CD4-positive, alpha-beta memory T cell (primary cell): ENCODE results near the gene NCKIPSD. TPM values are rescaled to one million over a fixed set of nuclear protein-coding genes. Genes with fewer than 3 reads are reported as not detected.

Experiments used
- CTCF ChIA-PET: fragments of 350-600 bp; sonication (Branson Sonifier 250); formaldehyde crosslinking; loops from one replicate; lab custom pipeline; 2021; ENCODE audit warnings: inconsistent platforms; ENCODE audit not compliant: partially characterized antibody; lab: Charles Lee
- POLR2A ChIA-PET: fragments of 350-600 bp; sonication (Branson Sonifier 250); formaldehyde crosslinking; loops from one replicate; lab custom pipeline; 2021; ENCODE audit not compliant: partially characterized antibody; lab: Charles Lee
- DNase-seq, 5 donors: peaks; one replicate each; pipeline versions ENCODE4 v3.0.0 to v3.0.0-alpha.2; 2020 to 2022; ENCODE audit warnings: mixed read lengths in 1 of 5
- H3K27ac ChIP-seq: one replicate; pipeline ENCODE4 v1.7.0; 2013; ENCODE audit warnings: low read depth, low read length
- H3K27me3 ChIP-seq: 2 replicates; pipeline ENCODE4 v1.7.0; 2013; ENCODE audit warnings: mild to moderate bottlenecking, low read length, moderate library complexity; ENCODE audit not compliant: insufficient read depth
- H3K36me3 ChIP-seq: 2 replicates; pipeline ENCODE4 v1.7.0; 2013; ENCODE audit warnings: mild to moderate bottlenecking, low read length, moderate library complexity; ENCODE audit not compliant: insufficient read depth
- H3K4me1 ChIP-seq: 2 replicates; pipeline ENCODE4 v1.7.0; 2013; ENCODE audit warnings: mild to moderate bottlenecking, low read length, moderate library complexity; ENCODE audit not compliant: insufficient read depth
- H3K4me3 ChIP-seq, 2 donors: one replicate each; pipeline ENCODE4 v1.7.0; 2013; ENCODE audit warnings: low read length in 2 of 2, mild to moderate bottlenecking in 1 of 2
- H3K9me3 ChIP-seq, 2 donors: one replicate each; pipeline ENCODE4 v1.7.0; 2013; ENCODE audit warnings: low read length in 2 of 2, control low read depth in 1 of 2; ENCODE audit not compliant: control insufficient read depth in 1 of 2
- H3K27ac Mint-ChIP-seq, 7 donors: one replicate each; pipeline ENCODE4 v1.8.0; 2020 to 2021; ENCODE audit warnings: mixed read lengths in 7 of 7, mild to moderate bottlenecking in 6 of 7, inconsistent platforms in 3 of 7, moderate library complexity in 3 of 7
- H3K27me3 Mint-ChIP-seq, 2 donors: one replicate each; pipeline ENCODE4 v1.8.0; 2020 to 2021; ENCODE audit warnings: mixed read lengths in 2 of 2
- H3K36me3 Mint-ChIP-seq, 2 donors: one replicate each; pipeline ENCODE4 v1.8.0; 2020 to 2021; ENCODE audit warnings: mixed read lengths in 2 of 2, inconsistent platforms in 1 of 2, mild to moderate bottlenecking in 1 of 2
- H3K4me1 Mint-ChIP-seq, 4 donors: one replicate each; pipeline ENCODE4 v1.8.0; 2020 to 2021; ENCODE audit warnings: mixed read lengths in 4 of 4, mild to moderate bottlenecking in 1 of 4
- H3K4me3 Mint-ChIP-seq, 8 donors: one replicate each; pipeline ENCODE4 v1.8.0; 2020 to 2021; ENCODE audit warnings: mixed read lengths in 8 of 8, mild to moderate bottlenecking in 7 of 8, moderate library complexity in 6 of 8, inconsistent platforms in 3 of 8
- H3K9me3 Mint-ChIP-seq, 8 donors: one replicate each; pipeline ENCODE4 v1.8.0; 2020 to 2021; ENCODE audit warnings: mixed read lengths in 8 of 8, mild to moderate bottlenecking in 5 of 8, inconsistent platforms in 3 of 8, moderate library complexity in 1 of 8
- intact Hi-C: fragments of 100-400 bp; cut with micrococcal nuclease; formaldehyde crosslinking; loops from one replicate; pipeline ENCODE4 v1.15.1; 2023
- polyA plus RNA-seq, 2 donors: library from polyadenylated mRNA; unstranded; fragments of 300-500 nt; fragmentation: Illumina TruSeq; gene quantifications; one replicate each; pipeline ENCODE4 v1.2.3, GENCODE V29; 2021
- total RNA-seq, 2 experiments: library from RNA; stranded (reverse); gene quantifications; one replicate each; pipeline ENCODE4 v1.2.3, GENCODE V29; 2021

NCKIPSD gene
- total and polyA plus RNA-seq, 4 experiments from 2014 or later = 8.3 to 21.7 (median 18.1) TPM

GRCh38 chr3:48664929-48665328 lies 20.8 kb downstream of the NCKIPSD start:
- Mint-ChIP-seq H3K4me1 (peaks cover 9 to 31% (median 19%) of the 10 kb centered on the region in 4 donors), H3K36me3 (no peaks in the 10 kb centered on the region), H3K27me3 (peaks cover 1 to 7% of the 10 kb centered on the region in 2 donors), H3K27ac (peak overlapping the region in 1 of 7 donors; percentile 87), H3K9me3 (peaks cover 0 to 6% (median 0%) of the 10 kb centered on the region in 8 donors), H3K4me3 (peak overlapping the region in 2 of 8 donors; percentile 25 to 27)
- DNase-seq = no peak
- ChIA-PET CTCF (interaction anchor here (0.9 to 1.1 kb wide), 4 partner anchors 9 to 265 kb away, joined by 3 to 4 read pairs (median 3); no protein-coding TSS in a partner anchor), POLR2A (no interaction called here)
- H3K27me3 ChIP-seq = peaks cover 6% of the 10 kb centered on the region
- H3K36me3 ChIP-seq = no peaks in the 10 kb centered on the region
- H3K4me1 ChIP-seq = peaks cover 27% of the 10 kb centered on the region
- intact Hi-C loops = no loop called here
- H3K4me3 ChIP-seq = no peak overlapping the region
- H3K9me3 ChIP-seq = no peaks in the 10 kb centered on the region
- no peak overlapping the region for H3K27ac ChIP-seq

GRCh38 chr3:48664313-48664644 lies 21.4 kb downstream of the NCKIPSD start:
- H3K4me1 Mint-ChIP-seq = peaks cover 9 to 31% (median 18%) of the 10 kb centered on the region in 4 donors
- Histone ChIP-seq H3K4me3 (no peak overlapping the region), H3K4me1 (peaks cover 27% of the 10 kb centered on the region), H3K27ac (no peak overlapping the region), H3K27me3 (peaks cover 6% of the 10 kb centered on the region), H3K9me3 (no peaks in the 10 kb centered on the region), H3K36me3 (no peaks in the 10 kb centered on the region)
- intact Hi-C loops = no loop called here
- H3K27me3 Mint-ChIP-seq = peaks cover 1 to 10% of the 10 kb centered on the region in 2 donors
- DNase-seq = no peak
- H3K27ac Mint-ChIP-seq = peak overlapping the region in 4 of 7 donors; percentile 43 to 87 (median 83)
- POLR2A ChIA-PET = interaction anchor here (0.6 to 3.4 kb wide), 4 partner anchors 23 to 234 kb away, joined by 3 to 12 read pairs (median 5); partner anchors contain the start of genes IP6K2, SLC25A20 and SLC26A6
- CTCF ChIA-PET = interaction anchor here (0.8 to 1.1 kb wide), 5 partner anchors 10 to 115 kb away, joined by 3 to 7 read pairs (median 3); no protein-coding TSS in a partner anchor
- H3K36me3 Mint-ChIP-seq = no peaks in the 10 kb centered on the region
- peak overlapping the region in 7 of 8 donors; percentile 62 to 93 (median 84) for H3K4me3 Mint-ChIP-seq
- H3K9me3 Mint-ChIP-seq = peaks cover 0 to 6% (median 0%) of the 10 kb centered on the region in 8 donors

GRCh38 chr3:48663489-48664312 lies 22.0 kb downstream of the NCKIPSD start:
- Mint-ChIP-seq H3K4me3 (peak overlapping the region; percentile 76 to 93 (median 84)), H3K36me3 (no peaks in the 10 kb centered on the region), H3K9me3 (peaks cover 0 to 6% (median 0%) of the 10 kb centered on the region in 8 donors), H3K27me3 (peaks cover 1 to 10% of the 10 kb centered on the region in 2 donors), H3K4me1 (peaks cover 9 to 31% (median 18%) of the 10 kb centered on the region in 4 donors), H3K27ac (peak overlapping the region; percentile 53 to 87 (median 68))
- POLR2A ChIA-PET = interaction anchor here (0.6 to 3.4 kb wide), 5 partner anchors 23 to 430 kb away, joined by 3 to 12 read pairs (median 4); partner anchors contain the start of genes IP6K2, QRICH1, SLC25A20 and SLC26A6
- peak; percentile 78 to 92 (median 80) for DNase-seq
- Histone ChIP-seq H3K4me1 (peaks cover 27% of the 10 kb centered on the region), H3K9me3 (no peaks in the 10 kb centered on the region), H3K4me3 (peak overlapping the region; percentile 75 to 76), H3K36me3 (no peaks in the 10 kb centered on the region), H3K27me3 (peaks cover 6% of the 10 kb centered on the region), H3K27ac (peak overlapping the region; percentile 33)
- intact Hi-C loops = no loop called here
- CTCF ChIA-PET = interaction anchor here (0.8 to 1.1 kb wide), 6 partner anchors 11 to 114 kb away, joined by 3 to 7 read pairs (median 3); no protein-coding TSS in a partner anchor

GRCh38 chr3:48662753-48663488 lies 22.8 kb downstream of the NCKIPSD start, which contains the start of gene CELSR3:
Gene CELSR3, minus strand, starts transcription at chr3:48662886. Its CDS starts 252 bp downstream, at chr3:48662634.
- POLR2A ChIA-PET = interaction anchor here (1.2 to 3.4 kb wide), 4 partner anchors 27 to 431 kb away, joined by 3 to 12 read pairs (median 6); partner anchors contain the start of genes IP6K2, QRICH1, SLC25A20 and SLC26A6
- CTCF ChIA-PET = interaction anchor here (1.1 kb wide), 1 partner anchor 21 kb away, joined by 3 read pairs; no protein-coding TSS in a partner anchor

GRCh38 chr3:48662145-48662752 lies 23.5 kb downstream of the NCKIPSD start:
- peak overlapping the region in 5 of 8 donors; percentile 27 to 70 (median 60) for H3K4me3 Mint-ChIP-seq
- H3K9me3 ChIP-seq = no peaks in the 10 kb centered on the region
- ChIA-PET CTCF (no interaction called here), POLR2A (interaction anchor here (1.0 to 3.4 kb wide), 8 partner anchors 12 to 432 kb away, joined by 3 to 12 read pairs (median 4); partner anchors contain the start of genes IP6K2, NCKIPSD, NME6 and QRICH1)
- DNase-seq = no peak
- peaks cover 29% of the 10 kb centered on the region for H3K4me1 ChIP-seq
- peaks cover 0 to 10% (median 0%) of the 10 kb centered on the region in 8 donors for H3K9me3 Mint-ChIP-seq
- no peak overlapping the region for H3K4me3 ChIP-seq
- no peaks in the 10 kb centered on the region for H3K36me3 ChIP-seq
- no peak overlapping the region for H3K27ac ChIP-seq
- peaks cover 6% of the 10 kb centered on the region for H3K27me3 ChIP-seq
- no peaks in the 10 kb centered on the region for H3K36me3 Mint-ChIP-seq
- peaks cover 9 to 39% (median 18%) of the 10 kb centered on the region in 4 donors for H3K4me1 Mint-ChIP-seq
- intact Hi-C loops = no loop called here
- peak overlapping the region in 2 of 7 donors; percentile 75 to 87 for H3K27ac Mint-ChIP-seq
- peaks cover 1 to 10% of the 10 kb centered on the region in 2 donors for H3K27me3 Mint-ChIP-seq

More at GRCh38 chr3:48662753-48663488, 22.8 kb downstream of the NCKIPSD start, which contains the start of gene CELSR3:
- Histone ChIP-seq H3K4me1 (peaks cover 27% of the 10 kb centered on the region), H3K36me3 (no peaks in the 10 kb centered on the region), H3K27ac (peak within 1 kb of the TSS; percentile 33), H3K27me3 (peaks cover 6% of the 10 kb centered on the region), H3K9me3 (no peaks in the 10 kb centered on the region), H3K4me3 (peak within 1 kb of the TSS; percentile 75 to 76)
- peak; percentile 48 to 78 (median 56) for DNase-seq
- peaks cover 1 to 10% of the 10 kb centered on the region in 2 donors for H3K27me3 Mint-ChIP-seq
- peaks cover 0 to 6% (median 0%) of the 10 kb centered on the region in 8 donors for H3K9me3 Mint-ChIP-seq
- H3K4me1 Mint-ChIP-seq = peaks cover 9 to 32% (median 18%) of the 10 kb centered on the region in 4 donors
- intact Hi-C loops = no loop called here
- no peaks in the 10 kb centered on the region for H3K36me3 Mint-ChIP-seq
- peak within 1 kb of the TSS; percentile 76 to 93 (median 84) for H3K4me3 Mint-ChIP-seq
- peak within 1 kb of the TSS; percentile 53 to 87 (median 80) for H3K27ac Mint-ChIP-seq

GRCh38 chr3:48661501-48662144 lies 24.1 kb downstream of the NCKIPSD start:
- peaks cover 1 to 10% of the 10 kb centered on the region in 2 donors for H3K27me3 Mint-ChIP-seq
- peaks cover 9 to 45% (median 18%) of the 10 kb centered on the region in 4 donors for H3K4me1 Mint-ChIP-seq
- POLR2A ChIA-PET = interaction anchor here (1.0 to 3.4 kb wide), 6 partner anchors 12 to 433 kb away, joined by 3 to 12 read pairs (median 4); partner anchors contain the start of genes IP6K2, NCKIPSD, NME6 and QRICH1

More at GRCh38 chr3:48661501-48662144, 24.1 kb downstream of the NCKIPSD start:
- DNase-seq = peak; percentile 65 to 78 (median 70)
- no peaks in the 10 kb centered on the region for H3K9me3 ChIP-seq
- peak overlapping the region in 3 of 7 donors; percentile 61 to 75 (median 62) for H3K27ac Mint-ChIP-seq
- H3K4me3 Mint-ChIP-seq = peak overlapping the region; percentile 27 to 70 (median 60)
- peaks cover 0 to 10% (median 0%) of the 10 kb centered on the region in 8 donors for H3K9me3 Mint-ChIP-seq
- peaks cover 35% of the 10 kb centered on the region for H3K4me1 ChIP-seq
- H3K27ac ChIP-seq = no peak overlapping the region
- H3K36me3 Mint-ChIP-seq = no peaks in the 10 kb centered on the region
- CTCF ChIA-PET = no interaction called here
- H3K4me3 ChIP-seq = peak overlapping the region in 1 of 2 donors; percentile 17
- H3K27me3 ChIP-seq = peaks cover 6% of the 10 kb centered on the region
- H3K36me3 ChIP-seq = no peaks in the 10 kb centered on the region
- intact Hi-C loops = no loop called here
